Transverse colon (tissue), 4 donors: ENCODE results near the gene R3HDM4.

Experiments used
- POLR2AphosphoS5 ChIP-seq, 3 donors: sonication (generic); formaldehyde crosslinking; IDR thresholded peaks; one replicate each; pipeline ENCODE4 v1.6.1; 2016; ENCODE audit warnings: antibody characterized with exemption in 3 of 3
- TF ChIP-seq, protein P1 (sequence below), 5 experiments: fragments of 200-600 bp in 3 of 5; fragments of 450-650 bp in 2 of 5; sonication (generic) in 3 of 5; IDR thresholded peaks; 1 replicate in 2 of 5; 2 replicates in 3 of 5; pipeline ENCODE4 v1.5.1; 2016 to 2017; ENCODE audit warnings: antibody characterized with exemption in 5 of 5, inconsistent platforms in 3 of 5, mild to moderate bottlenecking in 2 of 5, moderate library complexity in 1 of 5

DNA sequence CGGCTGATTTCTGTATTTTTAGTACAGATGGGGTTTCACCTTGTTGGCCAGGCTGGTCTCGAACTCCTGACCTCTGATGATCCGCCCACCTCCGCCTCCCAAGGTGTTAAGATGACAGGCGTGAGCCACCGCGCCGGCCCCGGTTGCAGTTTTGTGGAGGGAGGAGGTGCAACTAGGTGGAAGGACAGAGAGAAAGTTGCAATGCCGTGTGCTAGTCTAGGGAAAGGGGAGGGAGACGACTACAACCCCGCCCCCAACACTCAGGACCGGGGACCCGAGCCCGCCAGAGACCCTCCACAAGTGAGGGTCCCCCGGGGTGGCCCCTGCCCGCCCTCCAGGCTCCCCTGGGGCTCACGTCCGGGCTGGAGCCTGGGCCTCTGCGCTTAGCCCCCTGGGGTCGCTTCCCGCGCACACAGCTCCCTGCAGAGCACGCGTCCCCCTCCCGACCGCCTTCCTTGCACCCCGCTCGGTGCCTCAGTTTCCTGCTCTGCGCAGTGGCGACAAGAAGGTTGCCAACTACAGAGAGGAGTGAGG is 11.6 kb upstream of the R3HDM4 start:
- no peak for TF ChIP-seq POLR2AphosphoS5 (IDR thresholded peaks at IDR 0.05)
- TF ChIP-seq, protein P1, sequence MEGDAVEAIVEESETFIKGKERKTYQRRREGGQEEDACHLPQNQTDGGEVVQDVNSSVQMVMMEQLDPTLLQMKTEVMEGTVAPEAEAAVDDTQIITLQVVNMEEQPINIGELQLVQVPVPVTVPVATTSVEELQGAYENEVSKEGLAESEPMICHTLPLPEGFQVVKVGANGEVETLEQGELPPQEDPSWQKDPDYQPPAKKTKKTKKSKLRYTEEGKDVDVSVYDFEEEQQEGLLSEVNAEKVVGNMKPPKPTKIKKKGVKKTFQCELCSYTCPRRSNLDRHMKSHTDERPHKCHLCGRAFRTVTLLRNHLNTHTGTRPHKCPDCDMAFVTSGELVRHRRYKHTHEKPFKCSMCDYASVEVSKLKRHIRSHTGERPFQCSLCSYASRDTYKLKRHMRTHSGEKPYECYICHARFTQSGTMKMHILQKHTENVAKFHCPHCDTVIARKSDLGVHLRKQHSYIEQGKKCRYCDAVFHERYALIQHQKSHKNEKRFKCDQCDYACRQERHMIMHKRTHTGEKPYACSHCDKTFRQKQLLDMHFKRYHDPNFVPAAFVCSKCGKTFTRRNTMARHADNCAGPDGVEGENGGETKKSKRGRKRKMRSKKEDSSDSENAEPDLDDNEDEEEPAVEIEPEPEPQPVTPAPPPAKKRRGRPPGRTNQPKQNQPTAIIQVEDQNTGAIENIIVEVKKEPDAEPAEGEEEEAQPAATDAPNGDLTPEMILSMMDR (IDR thresholded peaks at IDR 0.05): no peak
